Liver (tissue), 9 donors: Measurements from ENCODE around the gene TMEM14C. TPM values are rescaled to one million over a fixed set of nuclear protein-coding genes. Genes with fewer than 3 reads are reported as not detected.

Experiments
- DNase-seq: peaks from one replicate; pipeline ENCODE4 v3.0.0-alpha.2; 2017; ENCODE audit warnings: low spot score
- H3K27ac ChIP-seq, 2 donors: one replicate each; pipeline ENCODE4 v1.7.0; 2013; ENCODE audit warnings: inconsistent platforms in 2 of 2, low read length in 2 of 2, control low read depth in 1 of 2, low read depth in 1 of 2, mild to moderate bottlenecking in 1 of 2
- H3K27me3 ChIP-seq, 4 donors: one replicate each; pipeline versions ENCODE4 v1.6.1 to v1.7.0; 2013; ENCODE audit warnings: low read length in 3 of 4, inconsistent platforms in 1 of 4, mild to moderate bottlenecking in 1 of 4, moderate library complexity in 1 of 4; ENCODE audit not compliant: control insufficient read depth in 4 of 4, insufficient read depth in 4 of 4
- H3K36me3 ChIP-seq, 4 donors: one replicate each; pipeline versions ENCODE4 v1.6.1 to v1.7.0; 2013; ENCODE audit warnings: low read length in 3 of 4, mild to moderate bottlenecking in 3 of 4, low read depth in 1 of 4, moderate library complexity in 1 of 4; ENCODE audit not compliant: control insufficient read depth in 4 of 4, insufficient read depth in 3 of 4
- H3K4me1 ChIP-seq, 4 donors: one replicate each; pipeline versions ENCODE4 v1.6.1 to v1.7.0; 2013; ENCODE audit warnings: low read length in 3 of 4, mild to moderate bottlenecking in 3 of 4, moderate library complexity in 1 of 4; ENCODE audit not compliant: control insufficient read depth in 4 of 4, insufficient read depth in 4 of 4
- H3K4me3 ChIP-seq, 3 donors: one replicate each; pipeline versions ENCODE4 v1.6.1 to v1.7.0; 2013; ENCODE audit warnings: low read length in 3 of 3, control low read depth in 1 of 3, low read depth in 1 of 3, mild to moderate bottlenecking in 1 of 3
- H3K9ac ChIP-seq, 2 donors: one replicate each; pipeline ENCODE4 v1.7.0; 2013; ENCODE audit warnings: low read length in 2 of 2, mild to moderate bottlenecking in 2 of 2, moderate library complexity in 2 of 2, control low read depth in 1 of 2, low read depth in 1 of 2
- H3K9me3 ChIP-seq, 4 donors: one replicate each; pipeline versions ENCODE4 v1.6.1 to v1.7.0; 2013; ENCODE audit warnings: low read length in 3 of 4; ENCODE audit not compliant: control insufficient read depth in 4 of 4
- EGR1 ChIP-seq, 2 donors: IDR thresholded peaks; 2 replicates each; pipeline ENCODE4 v1.6.1; 2016 to 2018; ENCODE audit warnings: antibody characterized with exemption in 2 of 2, low read depth in 2 of 2
- FOXA1 ChIP-seq: IDR thresholded peaks from 2 replicates; pipeline ENCODE4 v1.6.1; 2016; ENCODE audit warnings: antibody characterized with exemption
- FOXA2 ChIP-seq: IDR thresholded peaks from 2 replicates; pipeline ENCODE4 v1.6.1; 2016; ENCODE audit warnings: antibody characterized with exemption
- GABPA ChIP-seq, 2 donors: IDR thresholded peaks in 1 of 2; conservative IDR thresholded peaks in 1 of 2; 2 replicates each; pipeline ENCODE4 v1.6.1; 2016; ENCODE audit warnings: antibody characterized with exemption in 2 of 2, mild to moderate bottlenecking in 1 of 2, moderate library complexity in 1 of 2
- HNF4A ChIP-seq, 2 donors: conservative IDR thresholded peaks; 2 replicates each; pipeline ENCODE4 v1.6.1; 2016; ENCODE audit warnings: antibody characterized with exemption in 2 of 2, mild to moderate bottlenecking in 2 of 2
- HNF4G ChIP-seq: IDR thresholded peaks from 2 replicates; pipeline ENCODE4 v1.6.1; 2016; ENCODE audit warnings: antibody characterized with exemption
- JUND ChIP-seq, 2 donors: IDR thresholded peaks; 2 replicates each; pipeline ENCODE4 v1.6.1; 2016; ENCODE audit warnings: antibody characterized with exemption in 2 of 2
- MAX ChIP-seq: IDR thresholded peaks from 2 replicates; pipeline ENCODE4 v1.6.1; 2016; ENCODE audit warnings: antibody characterized with exemption
- NR2F2 ChIP-seq: IDR thresholded peaks from 2 replicates; pipeline ENCODE4 v1.6.1; 2016; ENCODE audit warnings: antibody characterized with exemption
- RAD21 ChIP-seq, 2 donors: IDR thresholded peaks; 2 replicates each; pipeline ENCODE4 v1.6.1; 2016; ENCODE audit warnings: antibody characterized with exemption in 2 of 2, mild to moderate bottlenecking in 2 of 2
- RXRA ChIP-seq, 2 donors: IDR thresholded peaks; 2 replicates each; pipeline ENCODE4 v1.6.1; 2017 to 2018; ENCODE audit warnings: antibody characterized with exemption in 2 of 2, mild to moderate bottlenecking in 1 of 2
- SP1 ChIP-seq: IDR thresholded peaks from 2 replicates; pipeline ENCODE4 v1.6.1; 2018; ENCODE audit warnings: antibody characterized with exemption, mild to moderate bottlenecking
- TAF1 ChIP-seq: conservative IDR thresholded peaks from 2 replicates; pipeline ENCODE4 v1.6.1; 2016; ENCODE audit warnings: antibody characterized with exemption, mild to moderate bottlenecking
- YY1 ChIP-seq: IDR thresholded peaks from 2 replicates; pipeline ENCODE4 v1.6.1; 2016; ENCODE audit warnings: antibody characterized with exemption, mild to moderate bottlenecking
- WGBS: extraction: QIAGEN DNeasy Blood & Tissue Kit; methylation state at CpG from one replicate; pipeline ENCODE4 v1.1.7; 2013; 5-methylcytosine and 5-hydroxymethylcytosine counted together
- polyA plus RNA-seq, 2 donors: library from polyadenylated mRNA; stranded (reverse) in 1 of 2; unstranded in 1 of 2; fragments of 200-250 nt in 1 of 2; fragments of >200 nt in 1 of 2; fragmentation: Nextera tagmentation in 1 of 2; extraction: Ambion mirVana in 1 of 2; gene quantifications; one replicate each; pipeline versions ENCODE4 v1.2.1 to v1.2.3, GENCODE V29; 2013 to 2015
- total RNA-seq, 2 donors: library from RNA; depleted of rRNA; stranded (reverse); fragments of >200 nt; gene quantifications; one replicate each; pipeline ENCODE4 v1.2.3, GENCODE V29; 2014
- TF ChIP-seq, protein P1 (sequence below): IDR thresholded peaks from 2 replicates; pipeline ENCODE4 v1.6.1; 2016; ENCODE audit warnings: antibody characterized with exemption
- TF ChIP-seq, protein P2 (sequence below): fragments of 150-350 bp; IDR thresholded peaks from 2 replicates; pipeline ENCODE4 v1.5.1; 2017; ENCODE audit warnings: improper control_type of control experiment, low read depth, low read length; ENCODE audit not compliant: missing input control
- TF ChIP-seq, protein P3 (sequence below): IDR thresholded peaks from 2 replicates; pipeline ENCODE4 v1.6.1; 2016; ENCODE audit warnings: antibody characterized with exemption, mild to moderate bottlenecking
- TF ChIP-seq, protein P4 (sequence below): IDR thresholded peaks from 2 replicates; pipeline ENCODE4 v1.6.1; 2016; ENCODE audit warnings: antibody characterized with exemption
- donor health status: healthy.
- donor health status: healthy.
- donor health status: healthy.
- donor health status: healthy.
- donor health status: healthy.

Gene TMEM14C
- total and polyA plus RNA-seq, 4 donors = 36.8 to 239 (median 94.9) TPM

- no peak for DNase-seq
- no peak overlapping the region for H3K9ac ChIP-seq
- no peaks in the 10 kb centered on the region for H3K27me3 ChIP-seq
- H3K9me3 ChIP-seq = no peaks in the 10 kb centered on the region
- no peak overlapping the region for H3K27ac ChIP-seq
- WGBS = 92% methylated on average over 9 of the region's 9 CpGs
- TF ChIP-seq, protein P1, sequence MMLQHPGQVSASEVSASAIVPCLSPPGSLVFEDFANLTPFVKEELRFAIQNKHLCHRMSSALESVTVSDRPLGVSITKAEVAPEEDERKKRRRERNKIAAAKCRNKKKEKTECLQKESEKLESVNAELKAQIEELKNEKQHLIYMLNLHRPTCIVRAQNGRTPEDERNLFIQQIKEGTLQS = no peak
- TF ChIP-seq FOXA2 = no peak
- TF ChIP-seq RAD21 (IDR thresholded peaks at IDR 0.05) = no peak
- no peak for TF ChIP-seq SP1
- TF ChIP-seq FOXA1 = no peak
- no peak for TF ChIP-seq RXRA (IDR thresholded peaks at IDR 0.05)
- TF ChIP-seq HNF4G = no peak
- TF ChIP-seq, protein P2, sequence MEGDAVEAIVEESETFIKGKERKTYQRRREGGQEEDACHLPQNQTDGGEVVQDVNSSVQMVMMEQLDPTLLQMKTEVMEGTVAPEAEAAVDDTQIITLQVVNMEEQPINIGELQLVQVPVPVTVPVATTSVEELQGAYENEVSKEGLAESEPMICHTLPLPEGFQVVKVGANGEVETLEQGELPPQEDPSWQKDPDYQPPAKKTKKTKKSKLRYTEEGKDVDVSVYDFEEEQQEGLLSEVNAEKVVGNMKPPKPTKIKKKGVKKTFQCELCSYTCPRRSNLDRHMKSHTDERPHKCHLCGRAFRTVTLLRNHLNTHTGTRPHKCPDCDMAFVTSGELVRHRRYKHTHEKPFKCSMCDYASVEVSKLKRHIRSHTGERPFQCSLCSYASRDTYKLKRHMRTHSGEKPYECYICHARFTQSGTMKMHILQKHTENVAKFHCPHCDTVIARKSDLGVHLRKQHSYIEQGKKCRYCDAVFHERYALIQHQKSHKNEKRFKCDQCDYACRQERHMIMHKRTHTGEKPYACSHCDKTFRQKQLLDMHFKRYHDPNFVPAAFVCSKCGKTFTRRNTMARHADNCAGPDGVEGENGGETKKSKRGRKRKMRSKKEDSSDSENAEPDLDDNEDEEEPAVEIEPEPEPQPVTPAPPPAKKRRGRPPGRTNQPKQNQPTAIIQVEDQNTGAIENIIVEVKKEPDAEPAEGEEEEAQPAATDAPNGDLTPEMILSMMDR = no peak
- TF ChIP-seq NR2F2 = no peak
- TF ChIP-seq, protein P3, sequence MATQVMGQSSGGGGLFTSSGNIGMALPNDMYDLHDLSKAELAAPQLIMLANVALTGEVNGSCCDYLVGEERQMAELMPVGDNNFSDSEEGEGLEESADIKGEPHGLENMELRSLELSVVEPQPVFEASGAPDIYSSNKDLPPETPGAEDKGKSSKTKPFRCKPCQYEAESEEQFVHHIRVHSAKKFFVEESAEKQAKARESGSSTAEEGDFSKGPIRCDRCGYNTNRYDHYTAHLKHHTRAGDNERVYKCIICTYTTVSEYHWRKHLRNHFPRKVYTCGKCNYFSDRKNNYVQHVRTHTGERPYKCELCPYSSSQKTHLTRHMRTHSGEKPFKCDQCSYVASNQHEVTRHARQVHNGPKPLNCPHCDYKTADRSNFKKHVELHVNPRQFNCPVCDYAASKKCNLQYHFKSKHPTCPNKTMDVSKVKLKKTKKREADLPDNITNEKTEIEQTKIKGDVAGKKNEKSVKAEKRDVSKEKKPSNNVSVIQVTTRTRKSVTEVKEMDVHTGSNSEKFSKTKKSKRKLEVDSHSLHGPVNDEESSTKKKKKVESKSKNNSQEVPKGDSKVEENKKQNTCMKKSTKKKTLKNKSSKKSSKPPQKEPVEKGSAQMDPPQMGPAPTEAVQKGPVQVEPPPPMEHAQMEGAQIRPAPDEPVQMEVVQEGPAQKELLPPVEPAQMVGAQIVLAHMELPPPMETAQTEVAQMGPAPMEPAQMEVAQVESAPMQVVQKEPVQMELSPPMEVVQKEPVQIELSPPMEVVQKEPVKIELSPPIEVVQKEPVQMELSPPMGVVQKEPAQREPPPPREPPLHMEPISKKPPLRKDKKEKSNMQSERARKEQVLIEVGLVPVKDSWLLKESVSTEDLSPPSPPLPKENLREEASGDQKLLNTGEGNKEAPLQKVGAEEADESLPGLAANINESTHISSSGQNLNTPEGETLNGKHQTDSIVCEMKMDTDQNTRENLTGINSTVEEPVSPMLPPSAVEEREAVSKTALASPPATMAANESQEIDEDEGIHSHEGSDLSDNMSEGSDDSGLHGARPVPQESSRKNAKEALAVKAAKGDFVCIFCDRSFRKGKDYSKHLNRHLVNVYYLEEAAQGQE = no peak
- no peak for TF ChIP-seq EGR1 (IDR thresholded peaks at IDR 0.05; ENCODE audit: low read depth in 2 of 2)
- no peak for TF ChIP-seq GABPA (IDR thresholded peaks at IDR 0.05 in 1 of 2, conservative IDR thresholded peaks at IDR 0.05 in 1 of 2)
- no peak for TF ChIP-seq TAF1
- no peak for TF ChIP-seq MAX
- peaks cover 7 to 34% (median 18%) of the 10 kb centered on the region in 4 donors for H3K36me3 ChIP-seq
- no peak overlapping the region for H3K4me3 ChIP-seq
- H3K4me1 ChIP-seq = peaks cover 2 to 19% (median 14%) of the 10 kb centered on the region in 4 donors
Observed at GRCh38 chr6:10725716-10726115, 2.8 kb downstream of the TMEM14C start.

GRCh38 chr6:10730254-10730653 is 7.4 kb downstream of the TMEM14C start:
- TF ChIP-seq FOXA2 = no peak
- TF ChIP-seq MAX = no peak
- TF ChIP-seq NR2F2 = no peak
- TF ChIP-seq JUND (IDR thresholded peaks at IDR 0.05) = no peak
- TF ChIP-seq, protein P4, sequence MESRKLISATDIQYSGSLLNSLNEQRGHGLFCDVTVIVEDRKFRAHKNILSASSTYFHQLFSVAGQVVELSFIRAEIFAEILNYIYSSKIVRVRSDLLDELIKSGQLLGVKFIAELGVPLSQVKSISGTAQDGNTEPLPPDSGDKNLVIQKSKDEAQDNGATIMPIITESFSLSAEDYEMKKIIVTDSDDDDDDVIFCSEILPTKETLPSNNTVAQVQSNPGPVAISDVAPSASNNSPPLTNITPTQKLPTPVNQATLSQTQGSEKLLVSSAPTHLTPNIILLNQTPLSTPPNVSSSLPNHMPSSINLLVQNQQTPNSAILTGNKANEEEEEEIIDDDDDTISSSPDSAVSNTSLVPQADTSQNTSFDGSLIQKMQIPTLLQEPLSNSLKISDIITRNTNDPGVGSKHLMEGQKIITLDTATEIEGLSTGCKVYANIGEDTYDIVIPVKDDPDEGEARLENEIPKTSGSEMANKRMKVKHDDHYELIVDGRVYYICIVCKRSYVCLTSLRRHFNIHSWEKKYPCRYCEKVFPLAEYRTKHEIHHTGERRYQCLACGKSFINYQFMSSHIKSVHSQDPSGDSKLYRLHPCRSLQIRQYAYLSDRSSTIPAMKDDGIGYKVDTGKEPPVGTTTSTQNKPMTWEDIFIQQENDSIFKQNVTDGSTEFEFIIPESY = no peak
- no peak for TF ChIP-seq SP1
- TF ChIP-seq GABPA (IDR thresholded peaks at IDR 0.05 in 1 of 2, conservative IDR thresholded peaks at IDR 0.05 in 1 of 2) = no peak
- TF ChIP-seq RXRA (IDR thresholded peaks at IDR 0.05) = no peak
- no peak for TF ChIP-seq YY1
- TF ChIP-seq TAF1 = no peak
- no peak for TF ChIP-seq HNF4A (conservative IDR thresholded peaks at IDR 0.05)
- no peak for TF ChIP-seq HNF4G
- TF ChIP-seq, protein P3 = no peak
- TF ChIP-seq, protein P1 = no peak
- no peak for TF ChIP-seq EGR1 (IDR thresholded peaks at IDR 0.05; ENCODE audit: low read depth in 2 of 2)
- Histone ChIP-seq H3K4me1 (no peaks in the 10 kb centered on the region), H3K9ac (no peak overlapping the region), H3K27me3 (no peaks in the 10 kb centered on the region), H3K27ac (no peak overlapping the region), H3K4me3 (no peak overlapping the region), H3K9me3 (no peaks in the 10 kb centered on the region), H3K36me3 (peaks cover 10 to 53% (median 30%) of the 10 kb centered on the region in 4 donors)
- 81% methylated on average over 3 of the region's 3 CpGs for WGBS
- DNase-seq = no peak
